GM12872 (cell line): ENCODE results near the gene EPHB1.
A peak's percentile ranks its signal among the peaks of the same experiment; 100 is the strongest.

Source experiments
- TF ChIP-seq, protein P1 (sequence below): IDR thresholded peaks from 3 replicates; pipeline ENCODE4 v1.5.1; 2011; ENCODE audit warnings: low read depth, mild to moderate bottlenecking, low read length, moderate library complexity; ENCODE audit not compliant: insufficient read depth

Gene EPHB1

DNA sequence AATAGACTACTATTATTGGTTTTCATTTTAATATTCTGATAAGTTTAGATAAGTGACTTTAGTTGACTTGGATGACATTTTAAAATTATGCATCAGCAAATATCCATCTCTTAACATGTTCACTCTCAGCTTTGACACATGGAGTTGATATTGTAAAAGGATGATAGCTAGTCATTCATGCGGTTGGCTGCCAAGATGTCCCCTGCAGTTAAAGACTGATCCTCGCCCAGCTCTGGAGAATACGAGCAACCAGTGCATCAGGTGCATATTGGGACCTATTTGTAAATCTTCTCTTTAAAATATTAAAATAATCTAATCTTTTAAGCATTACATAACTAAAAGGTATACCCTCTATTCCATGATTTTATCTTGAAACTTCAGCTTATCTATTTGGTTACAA is 41.9 kb downstream of the EPHB1 start:
- TF ChIP-seq, protein P1, sequence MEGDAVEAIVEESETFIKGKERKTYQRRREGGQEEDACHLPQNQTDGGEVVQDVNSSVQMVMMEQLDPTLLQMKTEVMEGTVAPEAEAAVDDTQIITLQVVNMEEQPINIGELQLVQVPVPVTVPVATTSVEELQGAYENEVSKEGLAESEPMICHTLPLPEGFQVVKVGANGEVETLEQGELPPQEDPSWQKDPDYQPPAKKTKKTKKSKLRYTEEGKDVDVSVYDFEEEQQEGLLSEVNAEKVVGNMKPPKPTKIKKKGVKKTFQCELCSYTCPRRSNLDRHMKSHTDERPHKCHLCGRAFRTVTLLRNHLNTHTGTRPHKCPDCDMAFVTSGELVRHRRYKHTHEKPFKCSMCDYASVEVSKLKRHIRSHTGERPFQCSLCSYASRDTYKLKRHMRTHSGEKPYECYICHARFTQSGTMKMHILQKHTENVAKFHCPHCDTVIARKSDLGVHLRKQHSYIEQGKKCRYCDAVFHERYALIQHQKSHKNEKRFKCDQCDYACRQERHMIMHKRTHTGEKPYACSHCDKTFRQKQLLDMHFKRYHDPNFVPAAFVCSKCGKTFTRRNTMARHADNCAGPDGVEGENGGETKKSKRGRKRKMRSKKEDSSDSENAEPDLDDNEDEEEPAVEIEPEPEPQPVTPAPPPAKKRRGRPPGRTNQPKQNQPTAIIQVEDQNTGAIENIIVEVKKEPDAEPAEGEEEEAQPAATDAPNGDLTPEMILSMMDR, result no peak

DNA sequence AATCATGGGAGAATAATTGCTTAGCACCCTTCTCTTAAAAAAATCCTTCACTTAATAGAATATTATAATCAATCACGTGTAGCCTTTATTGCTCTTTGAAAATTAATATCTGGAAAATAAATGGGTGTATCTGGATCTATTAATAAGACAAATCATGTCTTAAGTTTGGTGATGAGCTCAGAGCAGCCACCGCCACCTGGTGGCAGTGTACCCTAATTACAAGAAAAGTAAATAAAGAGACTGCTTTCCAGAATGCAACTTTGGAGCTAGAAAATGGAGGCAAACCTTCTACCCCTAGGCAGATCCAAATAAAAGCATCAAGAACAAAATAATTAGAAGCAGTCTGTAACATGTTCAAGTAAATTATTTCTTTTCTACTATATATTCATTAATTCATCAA is 43.5 kb downstream of the EPHB1 start:
- TF ChIP-seq, protein P1, result peak; percentile 49; the same call in 2 of the 3 replicates

DNA sequence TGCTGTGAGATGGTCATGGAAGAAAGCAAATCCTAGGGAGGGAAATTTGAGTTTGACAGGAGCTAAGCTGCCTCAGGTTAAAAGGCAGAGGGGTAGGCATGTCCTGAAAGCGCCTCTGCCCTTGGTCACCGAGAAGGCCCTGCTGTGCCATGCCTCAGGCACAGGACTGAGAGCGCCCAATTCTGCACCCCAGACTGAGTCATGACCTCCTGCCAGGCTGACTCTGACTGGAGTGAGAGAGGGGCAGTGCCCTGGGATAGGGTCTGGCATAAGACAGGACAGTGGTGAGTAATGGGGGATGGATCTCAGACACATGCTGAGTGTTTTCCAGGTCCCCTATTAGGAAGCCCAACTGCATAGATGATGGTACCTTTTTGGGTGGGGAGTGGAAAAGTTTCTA is 44.4 kb downstream of the EPHB1 start:
- TF ChIP-seq, protein P1, result no peak

DNA sequence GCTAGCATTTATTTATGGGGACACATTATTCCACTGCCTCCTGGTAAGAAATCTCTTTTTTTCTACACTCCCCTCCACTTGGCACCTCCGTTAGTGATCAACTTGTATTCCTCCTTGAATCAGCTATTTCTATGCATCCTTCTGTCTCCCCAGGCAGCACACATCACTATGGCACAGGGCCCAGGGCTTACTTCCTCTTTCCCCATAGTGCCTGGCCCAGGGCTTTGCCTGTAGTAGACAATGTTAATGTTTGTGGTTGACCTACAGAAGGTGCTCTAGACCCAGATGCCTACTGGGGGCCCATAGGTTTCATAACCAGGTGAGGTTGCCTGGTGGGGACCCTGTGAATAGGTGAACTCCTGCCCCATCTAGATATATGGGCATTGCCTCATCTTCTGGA is 44.9 kb downstream of the EPHB1 start:
- TF ChIP-seq, protein P1, result no peak

DNA sequence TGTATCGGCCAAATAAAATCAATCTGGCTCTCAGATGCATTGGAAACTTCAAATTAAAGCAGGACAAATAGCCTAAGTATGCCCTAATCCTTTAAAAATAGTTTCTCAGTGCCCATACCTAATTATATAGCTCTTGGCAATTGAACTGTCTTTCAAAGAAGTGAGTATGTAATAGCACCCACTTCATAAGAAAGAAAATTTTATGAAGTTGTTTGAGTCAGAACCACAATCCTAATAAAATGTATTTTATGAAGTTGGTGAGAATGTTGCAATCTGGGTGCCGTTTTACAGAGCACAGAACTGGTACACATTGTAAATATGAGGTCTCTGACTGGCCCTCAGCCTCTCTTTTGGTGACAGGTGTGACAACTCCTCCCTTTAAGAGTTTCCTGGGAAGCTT is 45.4 kb downstream of the EPHB1 start:
- TF ChIP-seq, protein P1, result no peak

DNA sequence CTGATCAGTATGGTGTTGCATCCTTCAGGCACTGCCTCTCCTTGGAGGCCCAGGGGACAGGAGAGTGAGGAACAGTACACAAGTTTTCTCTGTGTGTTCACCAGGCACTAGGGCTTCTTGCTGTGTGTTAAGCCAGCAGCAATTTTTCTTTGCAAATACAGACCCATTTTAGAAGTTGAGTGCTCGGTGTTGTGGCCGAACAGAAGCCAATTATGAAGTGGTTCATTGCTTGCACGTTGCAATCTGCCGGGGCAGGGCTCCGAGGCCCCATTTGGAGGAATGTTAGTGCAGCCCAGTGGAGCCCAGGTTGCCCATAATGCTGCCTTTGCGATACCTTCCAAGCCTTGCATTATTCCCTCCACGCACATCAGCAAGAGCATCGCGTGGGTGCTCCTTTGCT is 51.0 kb downstream of the EPHB1 start:
- TF ChIP-seq, protein P1, result no peak

DNA sequence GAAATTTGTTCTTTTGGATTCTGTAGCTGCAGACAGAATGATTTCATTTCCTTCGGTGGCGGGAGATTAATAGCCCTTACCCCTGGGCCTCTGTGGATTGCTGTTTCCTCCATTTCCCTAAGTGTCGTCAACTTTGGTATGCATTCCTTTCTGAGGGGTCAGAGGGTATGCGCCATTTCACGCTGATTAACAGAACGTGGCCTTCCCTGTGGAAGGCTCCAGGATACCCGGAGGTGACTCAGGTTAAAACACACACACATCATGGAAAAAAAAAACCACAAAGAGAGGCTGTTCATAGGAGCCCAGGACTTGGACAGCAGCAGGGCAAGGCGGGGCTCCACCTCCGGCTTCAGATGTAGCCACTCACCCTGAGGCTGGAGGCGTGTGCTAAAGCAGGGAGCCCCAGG is 51.9 kb downstream of the EPHB1 start:
- TF ChIP-seq, protein P1, result no peak

DNA sequence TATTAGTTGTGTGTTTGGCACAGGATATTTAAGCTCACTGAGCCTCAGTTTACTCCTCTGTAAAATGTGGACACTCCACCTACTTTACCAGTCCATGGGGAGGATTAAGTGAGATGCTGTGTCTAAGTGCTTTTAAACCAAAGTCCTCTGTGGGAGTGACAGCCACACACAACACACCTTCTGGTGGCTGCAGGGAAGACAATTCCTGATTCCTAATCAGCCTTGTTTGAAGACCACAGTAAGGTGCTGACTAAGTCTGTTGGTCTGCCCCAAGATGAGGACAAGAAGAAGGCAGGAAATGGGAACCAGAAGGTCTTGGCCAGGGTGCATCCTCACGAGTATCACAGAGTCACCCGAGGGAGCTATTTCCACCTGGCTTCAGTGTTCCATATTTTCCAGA is 52.3 kb downstream of the EPHB1 start:
- TF ChIP-seq, protein P1, result no peak
